HL-60 (cell line): ENCODE data around the gene CPLX3.

Source experiments
- DNase-seq, 2 experiments: peaks; one replicate each; pipeline ENCODE4 v3.0.0-alpha.2; 2010 to 2020; ENCODE audit warnings: low read depth in 1 of 2, low spot score in 1 of 2
- H3K27ac ChIP-seq: fragments of 250-450 bp; sonication (Bioruptor Pico); replicated peaks from 2 replicates; pipeline ENCODE4 v1.5.1; 2020; ENCODE audit warnings: mild to moderate bottlenecking, moderate library complexity
- H3K27me3 ChIP-seq: fragments of 250-450 bp; sonication (Bioruptor Pico); 2 replicates; pipeline ENCODE4 v1.5.1; 2021; ENCODE audit warnings: mild to moderate bottlenecking, moderate library complexity; ENCODE audit not compliant: insufficient read depth, poor library complexity, severe bottlenecking
- H3K4me3 ChIP-seq: replicated peaks from 2 replicates; pipeline ENCODE4 v1.5.1; 2011; ENCODE audit warnings: mild to moderate bottlenecking, control low read depth, low read length; ENCODE audit not compliant: insufficient read depth
- GABPA ChIP-seq: IDR thresholded peaks from 2 replicates; pipeline ENCODE4 v1.6.1; 2012; ENCODE audit warnings: low read depth
- POLR2AphosphoS5 ChIP-seq: IDR thresholded peaks from 2 replicates; pipeline ENCODE4 v1.6.1; 2012; ENCODE audit warnings: low read depth
- SPI1 ChIP-seq: IDR thresholded peaks from 2 replicates; pipeline ENCODE4 v1.6.1; 2012; ENCODE audit warnings: low read depth, mild to moderate bottlenecking, borderline replicate concordance
- TF ChIP-seq, protein P1 (sequence below): IDR thresholded peaks from one replicate; pipeline ENCODE4 v1.5.1; 2011; ENCODE audit warnings: low read length, control low read depth, inconsistent platforms; ENCODE audit not compliant: insufficient read depth
- TF ChIP-seq, protein P2 (sequence below): IDR thresholded peaks from 2 replicates; pipeline ENCODE4 v1.6.1; 2012; ENCODE audit warnings: low read depth; ENCODE audit not compliant: insufficient replicate concordance

Gene CPLX3

DNA sequence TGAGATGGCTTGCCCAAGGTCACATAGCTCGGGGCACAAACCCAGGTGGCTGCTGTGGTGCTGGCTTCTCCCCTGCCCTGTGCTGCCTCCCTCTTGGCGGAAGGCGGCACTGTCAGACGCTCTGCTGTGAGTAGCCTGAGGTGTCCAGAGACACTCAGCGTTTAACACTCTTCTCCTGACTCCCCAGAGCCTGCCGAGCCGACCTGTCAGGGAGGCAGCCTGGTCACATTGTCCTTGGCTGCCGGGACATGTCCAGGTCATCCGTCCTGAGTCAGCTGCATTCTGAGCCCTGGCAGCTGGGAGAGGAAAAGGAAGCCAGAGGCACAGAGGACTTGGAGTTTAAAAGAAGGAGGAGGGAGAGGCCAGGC lies 9.1 kb upstream of the CPLX3 start:
- Histone ChIP-seq H3K27me3 (no peaks in the 10 kb centered on the region), H3K27ac (no peak overlapping the region), H3K4me3 (no peak overlapping the region)
- DNase-seq = peak in 1 of 2 experiments; percentile 56
- TF ChIP-seq, protein P1, sequence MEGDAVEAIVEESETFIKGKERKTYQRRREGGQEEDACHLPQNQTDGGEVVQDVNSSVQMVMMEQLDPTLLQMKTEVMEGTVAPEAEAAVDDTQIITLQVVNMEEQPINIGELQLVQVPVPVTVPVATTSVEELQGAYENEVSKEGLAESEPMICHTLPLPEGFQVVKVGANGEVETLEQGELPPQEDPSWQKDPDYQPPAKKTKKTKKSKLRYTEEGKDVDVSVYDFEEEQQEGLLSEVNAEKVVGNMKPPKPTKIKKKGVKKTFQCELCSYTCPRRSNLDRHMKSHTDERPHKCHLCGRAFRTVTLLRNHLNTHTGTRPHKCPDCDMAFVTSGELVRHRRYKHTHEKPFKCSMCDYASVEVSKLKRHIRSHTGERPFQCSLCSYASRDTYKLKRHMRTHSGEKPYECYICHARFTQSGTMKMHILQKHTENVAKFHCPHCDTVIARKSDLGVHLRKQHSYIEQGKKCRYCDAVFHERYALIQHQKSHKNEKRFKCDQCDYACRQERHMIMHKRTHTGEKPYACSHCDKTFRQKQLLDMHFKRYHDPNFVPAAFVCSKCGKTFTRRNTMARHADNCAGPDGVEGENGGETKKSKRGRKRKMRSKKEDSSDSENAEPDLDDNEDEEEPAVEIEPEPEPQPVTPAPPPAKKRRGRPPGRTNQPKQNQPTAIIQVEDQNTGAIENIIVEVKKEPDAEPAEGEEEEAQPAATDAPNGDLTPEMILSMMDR = peak; percentile 37
- TF ChIP-seq, protein P2, sequence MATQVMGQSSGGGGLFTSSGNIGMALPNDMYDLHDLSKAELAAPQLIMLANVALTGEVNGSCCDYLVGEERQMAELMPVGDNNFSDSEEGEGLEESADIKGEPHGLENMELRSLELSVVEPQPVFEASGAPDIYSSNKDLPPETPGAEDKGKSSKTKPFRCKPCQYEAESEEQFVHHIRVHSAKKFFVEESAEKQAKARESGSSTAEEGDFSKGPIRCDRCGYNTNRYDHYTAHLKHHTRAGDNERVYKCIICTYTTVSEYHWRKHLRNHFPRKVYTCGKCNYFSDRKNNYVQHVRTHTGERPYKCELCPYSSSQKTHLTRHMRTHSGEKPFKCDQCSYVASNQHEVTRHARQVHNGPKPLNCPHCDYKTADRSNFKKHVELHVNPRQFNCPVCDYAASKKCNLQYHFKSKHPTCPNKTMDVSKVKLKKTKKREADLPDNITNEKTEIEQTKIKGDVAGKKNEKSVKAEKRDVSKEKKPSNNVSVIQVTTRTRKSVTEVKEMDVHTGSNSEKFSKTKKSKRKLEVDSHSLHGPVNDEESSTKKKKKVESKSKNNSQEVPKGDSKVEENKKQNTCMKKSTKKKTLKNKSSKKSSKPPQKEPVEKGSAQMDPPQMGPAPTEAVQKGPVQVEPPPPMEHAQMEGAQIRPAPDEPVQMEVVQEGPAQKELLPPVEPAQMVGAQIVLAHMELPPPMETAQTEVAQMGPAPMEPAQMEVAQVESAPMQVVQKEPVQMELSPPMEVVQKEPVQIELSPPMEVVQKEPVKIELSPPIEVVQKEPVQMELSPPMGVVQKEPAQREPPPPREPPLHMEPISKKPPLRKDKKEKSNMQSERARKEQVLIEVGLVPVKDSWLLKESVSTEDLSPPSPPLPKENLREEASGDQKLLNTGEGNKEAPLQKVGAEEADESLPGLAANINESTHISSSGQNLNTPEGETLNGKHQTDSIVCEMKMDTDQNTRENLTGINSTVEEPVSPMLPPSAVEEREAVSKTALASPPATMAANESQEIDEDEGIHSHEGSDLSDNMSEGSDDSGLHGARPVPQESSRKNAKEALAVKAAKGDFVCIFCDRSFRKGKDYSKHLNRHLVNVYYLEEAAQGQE = no peak
- TF ChIP-seq POLR2AphosphoS5 = no peak
- TF ChIP-seq GABPA = no peak

DNA sequence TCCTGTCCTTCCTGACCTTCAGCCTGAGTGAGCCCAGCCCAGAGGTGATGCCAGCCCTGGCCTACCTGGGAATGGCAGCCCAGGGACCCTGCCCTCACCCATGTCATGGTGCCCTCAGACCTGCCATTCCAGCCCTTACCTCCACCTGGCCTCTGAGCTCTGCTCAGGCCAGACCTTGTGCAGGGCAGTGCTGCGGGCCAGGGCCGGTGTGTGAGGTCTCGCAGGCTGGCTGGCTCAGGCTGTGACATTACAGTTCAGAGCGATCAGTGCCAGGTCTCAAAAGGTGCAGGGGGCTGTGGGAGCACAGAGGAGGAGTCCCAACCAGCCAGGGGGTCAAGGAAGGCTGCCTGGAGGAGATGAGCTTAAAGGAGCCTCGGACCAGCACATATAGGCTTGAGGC lies 6.4 kb upstream of the CPLX3 start:
- H3K4me3 ChIP-seq = no peak overlapping the region
- H3K27ac ChIP-seq = no peak overlapping the region
- peaks cover 2% of the 10 kb centered on the region for H3K27me3 ChIP-seq
- no peak for DNase-seq
- no peak for TF ChIP-seq SPI1
- TF ChIP-seq, protein P1 = no peak
- no peak for TF ChIP-seq POLR2AphosphoS5
- TF ChIP-seq, protein P2 = no peak
- no peak for TF ChIP-seq GABPA

DNA sequence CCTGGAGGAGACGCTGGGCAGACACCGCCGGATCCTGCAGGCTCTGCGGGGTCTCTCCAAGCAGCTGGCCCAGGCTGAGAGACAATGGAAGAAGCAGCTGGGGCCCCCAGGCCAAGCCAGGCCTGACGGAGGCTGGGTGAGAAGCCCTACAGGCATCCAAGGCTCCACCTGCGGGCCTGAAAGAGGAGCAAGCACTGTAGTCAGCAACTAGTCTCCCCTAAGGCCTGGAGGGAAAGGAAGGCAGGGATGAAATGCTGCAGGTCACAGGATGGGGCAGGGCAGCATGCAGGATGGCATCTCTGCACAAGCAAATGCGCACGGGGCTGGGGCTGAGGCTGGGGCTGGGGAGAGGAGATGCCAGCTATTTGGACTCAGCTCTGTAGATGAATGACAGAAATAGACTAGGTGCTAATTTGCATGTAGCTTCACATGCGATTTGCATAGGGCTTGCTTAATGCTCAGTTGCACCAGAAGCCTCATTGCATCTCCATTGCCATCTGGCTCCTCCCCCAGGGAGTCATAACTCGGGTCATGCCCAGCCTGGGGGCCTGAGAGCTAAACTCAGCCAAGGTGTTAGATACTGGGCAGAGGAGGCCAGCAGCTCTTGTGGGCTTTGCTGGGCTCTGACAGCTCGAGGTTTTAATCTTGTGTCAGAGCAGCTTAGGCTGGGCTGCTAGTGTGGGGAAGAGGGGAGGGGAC lies 5.2 kb upstream of the CPLX3 start:
- DNase-seq = no peak
- Histone ChIP-seq H3K27me3 (peaks cover 5% of the 10 kb centered on the region), H3K4me3 (no peak overlapping the region), H3K27ac (no peak overlapping the region)
- TF ChIP-seq GABPA (no peak), SPI1 (no peak), POLR2AphosphoS5 (no peak)
- TF ChIP-seq, protein P1 = no peak
- TF ChIP-seq, protein P2 = no peak
